Right ventricle myocardium superior (tissue), 1 donor: ENCODE measurements around the gene ADAM10. TPM values are rescaled to one million over a fixed set of nuclear protein-coding genes. Genes with fewer than 3 reads are reported as not detected.
"Not testable (repeated sequence)": the region's sequence is repeated elsewhere in the genome, so short reads cannot be mapped to it uniquely, and the experiment has no call there.

Experiments
- ATAC-seq: fragments of 200-7000 bp; cut with Tn5 transposase; one replicate; pipeline ENCODE4 v1.9.1; 2020; ENCODE audit warnings: mild to moderate bottlenecking; ENCODE audit not compliant: poor library complexity
- DNase-seq: peaks from one replicate; pipeline ENCODE4 v3.0.0-alpha.2; 2020
- intact Hi-C: fragments of 100-400 bp; cut with DNase I; formaldehyde crosslinking; loops from one replicate; pipeline ENCODE4 v1.11.2; 2022
- long read RNA-seq: library from polyadenylated mRNA; unstranded; transcript quantifications from one replicate; pipeline ENCODE4 v2.0.0, GENCODE V29; 2021
- total RNA-seq: library from RNA; stranded (reverse); fragmentation: NEBNext Ultra II Directional; extraction: Animal tissue kit (Norgen Biotek cat#: 25700); gene quantifications from one replicate; pipeline ENCODE4 v1.2.1, GENCODE V29; 2021
- donor health status: DM: no; HTN: yes; CAD: no; lungs with severe emphysema.

ADAM10 gene, protein sequence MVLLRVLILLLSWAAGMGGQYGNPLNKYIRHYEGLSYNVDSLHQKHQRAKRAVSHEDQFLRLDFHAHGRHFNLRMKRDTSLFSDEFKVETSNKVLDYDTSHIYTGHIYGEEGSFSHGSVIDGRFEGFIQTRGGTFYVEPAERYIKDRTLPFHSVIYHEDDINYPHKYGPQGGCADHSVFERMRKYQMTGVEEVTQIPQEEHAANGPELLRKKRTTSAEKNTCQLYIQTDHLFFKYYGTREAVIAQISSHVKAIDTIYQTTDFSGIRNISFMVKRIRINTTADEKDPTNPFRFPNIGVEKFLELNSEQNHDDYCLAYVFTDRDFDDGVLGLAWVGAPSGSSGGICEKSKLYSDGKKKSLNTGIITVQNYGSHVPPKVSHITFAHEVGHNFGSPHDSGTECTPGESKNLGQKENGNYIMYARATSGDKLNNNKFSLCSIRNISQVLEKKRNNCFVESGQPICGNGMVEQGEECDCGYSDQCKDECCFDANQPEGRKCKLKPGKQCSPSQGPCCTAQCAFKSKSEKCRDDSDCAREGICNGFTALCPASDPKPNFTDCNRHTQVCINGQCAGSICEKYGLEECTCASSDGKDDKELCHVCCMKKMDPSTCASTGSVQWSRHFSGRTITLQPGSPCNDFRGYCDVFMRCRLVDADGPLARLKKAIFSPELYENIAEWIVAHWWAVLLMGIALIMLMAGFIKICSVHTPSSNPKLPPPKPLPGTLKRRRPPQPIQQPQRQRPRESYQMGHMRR
- 69.7 TPM for total RNA-seq
- long read RNA-seq, full-length matches to known transcripts: 40 of 54 reads
- long read RNA-seq, partial matches to known transcripts: 6 of 54 reads
- long read RNA-seq, other reads (novel, unspliced or antisense): 8 of 54 reads

DNA sequence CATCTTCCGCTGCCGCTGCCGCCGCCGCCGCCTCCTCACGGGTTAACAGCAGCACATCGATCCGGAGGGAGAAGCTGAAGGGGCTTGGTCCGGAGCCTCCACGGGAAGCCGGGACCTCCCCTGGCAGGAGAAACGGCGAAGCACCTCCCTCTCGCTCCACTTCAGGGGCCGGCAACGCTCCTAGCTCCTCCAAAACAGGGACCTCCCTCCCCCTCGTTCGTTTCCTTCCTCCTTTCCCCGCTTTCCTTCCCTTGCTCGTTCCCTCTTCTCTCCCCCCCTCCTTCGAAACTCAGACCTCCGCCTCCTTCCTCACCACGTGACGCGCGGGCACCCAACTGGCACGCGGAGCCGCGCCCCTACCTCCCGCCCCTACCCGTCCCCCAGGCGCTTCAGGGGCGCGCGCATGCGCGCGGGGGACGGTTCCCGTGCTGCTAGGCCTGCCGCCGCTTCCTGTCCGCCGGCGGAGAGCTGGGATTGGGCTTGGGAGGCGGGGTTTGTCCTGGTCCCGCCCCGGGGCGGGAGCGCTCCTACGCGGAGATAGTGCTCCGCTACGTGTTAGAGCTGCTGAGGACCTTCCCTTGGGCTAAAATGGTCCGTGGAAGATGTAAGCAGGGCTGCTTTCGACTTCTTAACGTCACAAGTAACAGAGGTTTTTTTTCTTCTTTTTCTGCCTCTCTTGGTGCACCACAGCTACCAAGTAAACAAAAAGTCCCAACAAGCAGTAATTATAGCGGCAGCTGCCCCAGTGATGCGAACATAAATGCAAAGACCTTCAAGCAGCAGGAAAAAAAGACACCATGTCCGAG is at the start of gene ADAM10:
Gene ADAM10 (minus strand): TSS at position 176 of the 806 bp plus-strand sequence. CDS start 173 bp downstream, at position 3.
- peak; percentile 98 for ATAC-seq
- intact Hi-C loops: loop anchor here (10.0 kb wide), 2 partner anchors 75 to 485 kb away; no protein-coding TSS in a partner anchor

DNA sequence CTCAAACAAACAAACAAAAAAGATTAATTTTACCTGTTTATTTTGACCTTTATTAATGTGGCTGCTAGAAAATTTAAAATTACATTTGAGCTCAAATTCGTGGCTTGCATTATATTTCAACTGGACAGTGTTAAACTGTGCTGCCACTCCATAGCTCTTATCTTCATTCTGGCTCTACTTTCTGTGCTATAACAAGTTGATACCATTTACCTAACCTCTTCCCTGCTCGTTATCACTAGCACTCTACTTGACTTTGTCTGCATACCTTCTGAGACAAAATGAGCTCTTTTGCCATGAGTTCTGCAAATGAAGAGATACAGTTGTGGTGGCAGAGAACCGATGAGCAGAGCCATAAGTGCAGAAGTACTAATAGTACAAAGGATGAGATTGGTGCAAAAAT is 48.0 kb upstream of the ADAM10 start:
- ATAC-seq (peak; percentile 49), DNase-seq (no peak)
- intact Hi-C loops: no loop called here

More for the DNA sequence above, at the start of gene ADAM10:
- DNase-seq: peak; percentile 99

DNA sequence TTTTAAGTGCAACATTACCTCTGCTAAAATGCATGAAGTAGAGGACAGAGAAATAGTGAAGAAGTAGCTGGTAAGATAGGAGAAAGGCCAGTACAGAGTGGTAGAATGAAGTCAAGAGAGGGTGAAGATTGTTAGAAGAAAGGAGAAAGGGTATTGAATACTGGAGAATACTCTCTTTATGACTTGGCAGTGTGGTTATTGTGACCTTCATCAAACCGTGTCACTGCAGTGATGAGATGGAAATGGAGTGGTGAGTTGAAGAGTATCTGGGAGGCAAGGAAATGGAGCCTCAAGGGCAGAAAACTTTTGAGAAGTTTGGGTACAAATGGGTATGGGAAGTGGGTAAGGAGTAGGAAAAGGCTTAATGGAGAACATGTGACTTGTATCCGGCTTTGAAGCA is 46.3 kb upstream of the ADAM10 start:
- no peak for DNase-seq
- intact Hi-C loops: no loop called here
- no peak for ATAC-seq

DNA sequence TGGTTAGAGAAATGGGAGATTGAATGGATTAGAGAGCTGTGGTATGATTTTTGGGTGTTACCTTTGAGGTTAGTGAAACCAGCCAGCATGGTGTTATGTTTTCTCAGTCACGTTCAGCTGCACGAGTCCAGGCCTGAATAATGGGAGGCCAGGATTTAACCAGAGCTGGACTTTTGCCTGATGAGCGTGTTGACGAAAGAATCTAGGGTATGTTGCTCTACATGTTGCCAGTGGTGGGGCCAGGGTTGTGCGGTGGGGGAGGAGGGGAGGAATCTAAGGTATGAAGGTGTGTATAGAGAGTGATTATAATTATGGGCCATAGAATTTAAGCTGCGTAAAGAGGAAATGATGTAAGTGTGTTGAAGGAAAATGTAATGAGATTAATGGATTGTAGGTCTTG is 44.4 kb upstream of the ADAM10 start:
- no peak for DNase-seq
- intact Hi-C loops: no loop called here
- ATAC-seq: peak; percentile 22

DNA sequence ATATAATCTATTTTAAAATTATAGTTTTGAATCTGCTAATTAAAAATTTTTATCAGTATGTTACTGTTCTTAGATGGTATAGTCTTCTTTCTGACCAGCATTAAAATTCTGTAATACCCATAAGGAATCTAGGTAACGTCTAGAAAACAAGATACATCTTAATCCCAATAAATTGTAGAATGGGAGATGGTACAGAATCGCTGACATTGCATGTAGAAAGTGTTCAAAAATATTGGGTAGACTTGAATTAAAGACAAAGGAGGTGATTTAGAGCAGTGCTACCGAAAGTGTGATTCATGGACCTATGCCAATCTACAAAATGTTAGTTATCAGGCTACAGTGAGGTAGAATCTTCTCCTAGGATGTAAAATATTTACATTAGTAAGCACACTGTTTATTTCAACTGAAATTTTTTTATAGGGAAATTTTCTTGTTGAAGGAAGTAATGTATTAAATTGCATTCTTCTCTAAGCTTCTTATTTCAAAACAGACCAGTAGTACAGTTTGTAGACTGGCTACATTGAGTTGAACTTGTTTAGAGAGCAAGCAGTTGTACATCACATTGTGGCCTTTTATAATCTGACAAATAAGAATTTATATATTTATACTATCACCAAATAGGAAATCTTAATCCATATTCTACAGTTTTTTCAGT is 38.7 kb upstream of the ADAM10 start:
- intact Hi-C loops: no loop called here
- DNase-seq (no peak), ATAC-seq (no peak)

DNA sequence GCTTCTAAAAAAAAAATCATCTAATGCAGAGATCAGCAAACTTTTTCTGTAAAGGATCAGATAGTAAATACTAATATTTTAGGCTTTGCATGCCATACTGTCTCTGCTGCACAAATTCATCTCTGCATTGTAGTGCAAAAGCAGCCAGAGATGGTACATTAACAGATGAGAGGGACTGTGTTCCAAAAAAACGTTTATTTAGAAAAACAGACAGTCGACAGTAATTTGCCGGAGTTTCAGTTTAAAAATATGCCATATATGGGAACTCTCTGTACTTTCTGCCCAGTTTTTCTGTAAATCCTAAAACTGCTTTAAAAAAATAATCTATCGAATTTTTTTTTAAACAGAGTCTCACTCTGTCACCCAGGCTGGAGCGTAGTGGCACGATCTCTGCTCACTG is 35.8 kb upstream of the ADAM10 start:
- no peak for ATAC-seq
- no peak for DNase-seq
- intact Hi-C loops: no loop called here

DNA sequence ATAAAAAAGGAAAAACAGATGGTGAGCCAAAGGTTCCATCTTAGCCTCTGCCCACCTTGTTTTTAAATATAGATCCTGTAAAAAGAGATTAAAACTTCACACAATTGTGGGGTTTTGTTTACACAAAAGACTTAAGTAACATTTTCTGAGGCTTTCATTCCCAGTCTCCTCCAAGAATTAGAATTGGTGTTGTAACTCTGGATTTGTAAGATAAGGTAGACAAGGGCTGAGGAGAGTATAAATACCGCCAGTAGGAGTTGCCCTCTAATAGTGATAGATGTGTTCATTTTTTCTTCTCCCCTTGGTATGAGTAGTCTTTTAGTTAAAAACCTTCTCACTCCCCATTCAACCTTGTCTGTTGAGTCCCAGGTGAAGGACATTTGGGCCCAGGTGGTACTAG is 30.0 kb upstream of the ADAM10 start:
- DNase-seq: no peak
- intact Hi-C loops: no loop called here
- ATAC-seq: no peak

DNA sequence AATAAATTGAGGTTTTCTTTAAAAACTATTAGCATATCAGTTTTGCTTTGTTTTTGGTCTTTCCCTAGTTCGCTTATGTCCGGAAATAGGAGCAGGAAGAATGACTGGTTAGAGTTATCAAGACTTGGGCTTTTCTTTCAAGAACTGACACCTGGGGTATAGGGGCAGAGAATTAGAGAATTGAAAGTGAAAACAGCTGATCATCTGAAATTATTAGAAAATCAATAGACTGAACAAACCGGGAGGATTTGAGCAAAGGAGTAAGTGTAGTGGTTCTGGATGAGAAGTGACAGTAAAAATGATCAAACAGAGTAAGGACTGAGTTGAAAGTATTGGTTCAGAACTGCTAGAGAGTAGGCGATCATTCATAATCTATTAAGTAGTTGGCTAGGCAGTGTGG is 27.6 kb upstream of the ADAM10 start:
- ATAC-seq: no peak
- DNase-seq: no peak
- intact Hi-C loops: no loop called here

DNA sequence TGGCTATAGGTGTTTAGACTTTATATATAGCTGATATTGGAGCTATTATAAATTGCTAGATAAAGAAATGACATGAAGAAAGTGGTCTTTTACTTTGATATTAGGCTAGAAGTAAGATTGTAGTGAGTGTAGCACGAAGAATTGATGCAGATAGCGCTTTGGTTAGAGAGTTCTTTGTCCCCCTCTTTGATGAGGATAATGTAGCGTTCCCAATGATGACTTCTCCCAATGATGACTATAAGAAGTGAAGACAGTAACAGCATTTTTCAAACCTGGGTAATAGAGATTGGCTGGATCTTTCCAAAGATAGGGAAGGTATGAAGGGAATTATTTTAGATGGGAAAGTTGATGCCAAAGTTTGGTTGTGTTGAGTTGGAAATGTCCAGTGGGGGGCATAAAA is 25.9 kb upstream of the ADAM10 start:
- no peak for DNase-seq
- intact Hi-C loops: no loop called here
- no peak for ATAC-seq

DNA sequence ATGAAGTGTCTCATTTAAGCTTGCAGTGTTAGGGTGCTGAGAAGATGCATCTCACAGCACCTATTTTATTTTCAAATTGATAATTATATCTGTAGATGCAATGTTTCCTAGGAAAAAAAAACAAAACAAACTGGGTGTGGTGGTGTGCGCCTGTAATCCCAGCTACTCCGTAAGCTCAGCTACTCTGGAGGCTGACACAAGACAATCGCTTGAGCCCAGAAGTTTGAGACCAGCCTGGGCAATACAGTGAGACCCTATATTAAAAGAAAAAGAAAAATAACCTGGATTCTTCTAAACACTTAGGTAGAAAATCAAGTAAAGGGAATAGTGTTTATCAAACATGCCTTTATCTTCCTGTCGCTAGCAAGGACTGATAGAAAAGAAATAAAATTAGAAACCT is 23.5 kb upstream of the ADAM10 start:
- DNase-seq: no peak
- ATAC-seq: no peak
- intact Hi-C loops: no loop called here

DNA sequence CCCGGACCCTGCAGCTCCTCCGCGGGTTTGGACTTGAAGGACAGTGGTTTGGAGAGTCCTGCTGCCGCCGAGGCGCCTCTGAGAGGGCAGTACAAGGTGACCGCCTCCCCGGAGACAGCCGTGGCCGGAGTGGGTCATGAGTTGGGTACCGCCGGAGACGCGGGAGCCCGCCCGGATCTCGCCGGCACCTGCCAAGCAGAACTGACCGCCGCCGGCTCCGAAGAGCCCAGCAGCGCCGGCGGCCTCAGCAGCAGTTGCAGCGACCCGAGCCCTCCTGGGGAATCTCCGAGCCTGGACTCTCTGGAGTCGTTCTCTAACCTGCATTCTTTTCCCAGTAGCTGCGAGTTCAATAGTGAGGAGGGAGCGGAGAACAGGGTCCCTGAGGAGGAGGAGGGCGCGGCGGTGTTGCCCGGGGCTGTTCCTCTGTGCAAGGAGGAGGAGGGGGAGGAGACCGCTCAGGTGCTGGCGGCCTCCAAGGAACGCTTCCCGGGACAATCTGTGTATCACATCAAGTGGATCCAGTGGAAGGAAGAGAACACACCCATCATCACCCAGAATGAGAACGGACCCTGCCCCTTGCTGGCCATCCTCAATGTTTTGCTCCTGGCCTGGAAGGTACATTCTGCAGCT is 22.2 kb upstream of the ADAM10 start:
- peak; percentile 40 for ATAC-seq
- peak; percentile 67 for DNase-seq
- intact Hi-C loops: no loop called here

DNA sequence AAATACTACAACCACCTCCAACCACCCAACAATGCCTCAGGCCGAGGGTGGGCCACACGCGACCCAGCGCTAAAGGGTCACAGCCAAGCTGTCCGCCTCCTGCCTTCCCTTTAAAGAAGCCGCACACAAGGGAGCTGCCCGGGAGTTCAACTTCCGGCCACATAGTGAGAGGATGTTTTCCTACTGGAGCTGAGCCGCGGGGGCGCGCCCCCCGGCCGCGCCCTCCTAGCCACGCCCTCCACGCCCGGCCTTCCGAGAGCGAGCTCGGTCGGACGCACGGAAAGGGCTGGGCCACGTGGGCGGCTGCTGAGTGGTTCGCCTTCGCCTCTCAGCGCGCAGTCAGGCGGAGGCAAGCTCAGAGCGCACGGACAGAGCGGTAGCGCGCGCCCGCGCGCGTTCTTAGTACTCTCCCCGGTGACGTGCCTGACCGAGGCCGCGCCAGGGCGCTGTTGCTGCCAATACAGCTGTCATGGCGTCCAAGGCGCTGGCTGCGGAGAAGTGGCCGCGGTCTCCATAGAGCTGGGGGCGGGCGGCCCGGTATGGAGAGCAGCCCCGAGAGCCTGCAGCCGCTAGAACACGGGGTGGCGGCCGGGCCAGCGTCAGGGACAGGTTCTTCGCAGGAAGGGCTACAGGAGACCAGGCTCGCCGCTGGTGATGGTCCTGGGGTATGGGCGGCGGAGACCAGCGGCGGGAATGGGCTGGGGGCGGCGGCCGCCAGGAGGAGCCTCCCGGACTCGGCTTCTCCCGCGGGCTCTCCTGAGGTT is 21.5 kb upstream of the ADAM10 start, which contains the start of gene MINDY2:
Gene MINDY2 (plus strand): TSS at position 446 of the 764 bp plus-strand sequence. CDS start 94 bp downstream, at position 540.
- ATAC-seq (peak; percentile 98), DNase-seq (peak; percentile 99)
- intact Hi-C loops: no loop called here

DNA sequence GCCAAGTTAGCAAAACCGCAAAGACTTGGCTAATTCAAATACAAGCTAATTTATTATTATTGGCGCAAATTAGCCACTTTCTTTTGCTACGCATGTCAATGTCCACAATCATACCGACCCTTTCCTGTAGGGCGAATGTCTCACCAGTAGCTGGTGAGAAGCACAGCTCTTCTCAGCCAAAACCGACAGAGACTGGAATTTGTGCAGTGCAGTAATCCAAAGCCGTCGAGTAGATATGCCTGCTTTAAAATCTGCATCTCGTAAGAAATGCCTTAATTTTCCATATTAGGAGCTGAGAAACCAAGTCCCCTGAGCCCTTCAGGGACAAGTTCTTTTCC is 21.0 kb upstream of the ADAM10 start:
- peak; percentile 22 for ATAC-seq
- DNase-seq: no peak
- intact Hi-C loops: no loop called here

DNA sequence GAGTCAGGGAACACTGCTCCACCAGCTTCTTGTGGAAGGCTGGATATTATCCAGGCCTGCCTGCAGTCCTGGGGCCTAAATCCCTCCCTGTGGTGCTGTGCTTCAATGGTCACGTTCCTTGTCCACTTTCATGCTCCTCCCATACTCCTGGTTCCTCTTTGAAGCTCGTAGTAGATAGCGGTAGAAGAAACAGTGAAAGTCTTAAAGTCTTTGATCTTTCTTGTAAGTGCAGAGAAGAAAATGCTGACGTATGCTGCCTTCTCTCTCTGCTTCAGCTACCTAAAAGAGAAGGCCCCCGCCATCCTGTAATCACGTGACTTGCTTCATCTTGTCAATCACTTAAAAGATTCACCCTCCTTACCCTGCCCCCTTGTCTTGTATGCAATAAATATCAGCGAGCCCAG is 19.1 kb upstream of the ADAM10 start:
- not testable (repeated sequence) for DNase-seq, ATAC-seq
- intact Hi-C loops: loop anchor here (10.0 kb wide), 1 partner anchor 534 kb away; no protein-coding TSS in a partner anchor

DNA sequence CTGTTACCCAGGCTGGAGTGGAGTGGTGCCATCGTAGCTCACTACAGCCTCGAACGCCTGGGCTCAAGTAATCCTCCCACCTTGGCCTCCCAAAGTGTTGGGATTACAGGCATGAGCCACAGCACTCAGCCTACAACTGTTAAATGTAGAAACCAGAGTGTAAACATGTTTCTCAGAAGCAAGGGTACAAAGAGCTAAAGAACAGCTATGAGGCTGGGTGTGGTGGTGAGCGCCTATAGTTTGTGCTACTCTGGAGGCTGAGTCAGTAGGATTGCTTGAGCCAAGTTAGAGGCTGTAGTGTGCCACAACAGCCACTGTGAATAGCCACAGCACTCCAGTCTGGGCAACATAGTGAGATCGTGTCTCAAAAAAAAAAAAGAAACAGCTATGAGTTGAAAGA is 16.8 kb upstream of the ADAM10 start:
- DNase-seq (no peak), ATAC-seq (no peak)
- intact Hi-C loops: loop anchor here (10.0 kb wide), 1 partner anchor 531 kb away; no protein-coding TSS in a partner anchor

DNA sequence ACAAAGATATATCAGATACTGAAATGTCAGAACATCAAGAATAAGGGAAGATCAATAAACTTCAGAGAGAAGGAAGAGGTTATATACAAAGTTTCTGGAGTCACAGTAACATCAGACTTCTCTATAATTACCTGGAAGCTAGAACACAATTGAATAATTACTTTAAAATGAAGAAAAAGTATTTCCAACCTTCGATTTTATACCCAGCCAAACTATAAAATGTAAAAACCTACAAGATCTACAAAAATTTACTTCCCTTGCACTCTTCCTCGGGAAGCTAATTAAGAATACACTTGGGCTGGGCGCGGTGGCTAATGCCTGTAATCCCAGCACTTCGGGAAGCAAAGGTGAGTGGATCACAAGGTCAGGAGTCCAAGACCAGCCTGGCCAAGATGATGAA is 15.0 kb upstream of the ADAM10 start:
- intact Hi-C loops: loop anchor here (10.0 kb wide), 1 partner anchor 530 kb away; no protein-coding TSS in a partner anchor
- no peak for ATAC-seq
- DNase-seq: no peak

DNA sequence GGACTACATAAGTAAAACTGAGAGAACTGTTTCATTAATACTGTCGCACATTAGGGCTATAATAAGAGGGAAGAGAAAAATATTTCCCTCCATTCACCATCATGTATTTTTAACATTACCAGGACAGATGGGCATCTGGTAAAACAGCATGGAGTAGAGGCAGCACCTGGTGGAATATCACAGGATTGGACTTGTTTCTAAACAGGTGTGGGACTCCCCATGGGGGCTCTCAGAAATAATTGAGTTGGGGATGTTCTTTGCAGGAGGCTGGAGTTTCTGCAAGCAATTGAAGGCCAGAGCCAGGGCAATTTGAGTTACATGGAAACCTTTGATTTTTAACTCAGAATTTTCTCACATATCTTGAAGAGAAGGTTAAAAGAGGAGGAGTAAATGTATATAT is 13.2 kb upstream of the ADAM10 start:
- ATAC-seq: no peak
- intact Hi-C loops: loop anchor here (10.0 kb wide), 1 partner anchor 528 kb away; no protein-coding TSS in a partner anchor
- DNase-seq: no peak
